NT2/D1 (cell line): Measurements from ENCODE around the gene VNN1.

Source experiments
- DNase-seq: peaks from one replicate; pipeline ENCODE4 v3.0.0-alpha.2; 2011; ENCODE audit warnings: low read depth, low spot score
- H3K27me3 ChIP-seq: 2 replicates; pipeline ENCODE4 v1.6.0; 2011; ENCODE audit warnings: mild to moderate bottlenecking; ENCODE audit not compliant: insufficient read length, insufficient read depth
- H3K36me3 ChIP-seq: 2 replicates; pipeline ENCODE4 v1.6.1; 2011; ENCODE audit warnings: mild to moderate bottlenecking, low read length, mixed read lengths; ENCODE audit not compliant: insufficient read depth, insufficient read length
- H3K4me1 ChIP-seq: 2 replicates; pipeline ENCODE4 v1.5.1; 2011; ENCODE audit not compliant: insufficient read depth, insufficient read length
- H3K4me3 ChIP-seq: 2 replicates; pipeline ENCODE4 v1.5.1; 2011; ENCODE audit warnings: low read depth; ENCODE audit not compliant: insufficient read length
- H3K9ac ChIP-seq: 2 replicates; pipeline ENCODE4 v1.6.0; 2011; ENCODE audit warnings: low read depth; ENCODE audit not compliant: insufficient read length
- H3K9me3 ChIP-seq: 2 replicates; pipeline ENCODE4 v1.5.1; 2011; ENCODE audit warnings: mild to moderate bottlenecking, low read length; ENCODE audit not compliant: insufficient read depth
- SUZ12 ChIP-seq: IDR thresholded peaks from 2 replicates; pipeline ENCODE4 v1.6.1; 2011; ENCODE audit not compliant: insufficient read length, insufficient read depth; ENCODE audit errors: extremely low read depth
- YY1 ChIP-seq: IDR thresholded peaks from 2 replicates; pipeline ENCODE4 v1.6.1; 2011; ENCODE audit not compliant: insufficient read length, insufficient read depth
- ZNF274 ChIP-seq: IDR thresholded peaks from 2 replicates; pipeline ENCODE4 v1.6.1; 2011; ENCODE audit warnings: mild to moderate bottlenecking, low read depth, low read length

VNN1 gene, protein sequence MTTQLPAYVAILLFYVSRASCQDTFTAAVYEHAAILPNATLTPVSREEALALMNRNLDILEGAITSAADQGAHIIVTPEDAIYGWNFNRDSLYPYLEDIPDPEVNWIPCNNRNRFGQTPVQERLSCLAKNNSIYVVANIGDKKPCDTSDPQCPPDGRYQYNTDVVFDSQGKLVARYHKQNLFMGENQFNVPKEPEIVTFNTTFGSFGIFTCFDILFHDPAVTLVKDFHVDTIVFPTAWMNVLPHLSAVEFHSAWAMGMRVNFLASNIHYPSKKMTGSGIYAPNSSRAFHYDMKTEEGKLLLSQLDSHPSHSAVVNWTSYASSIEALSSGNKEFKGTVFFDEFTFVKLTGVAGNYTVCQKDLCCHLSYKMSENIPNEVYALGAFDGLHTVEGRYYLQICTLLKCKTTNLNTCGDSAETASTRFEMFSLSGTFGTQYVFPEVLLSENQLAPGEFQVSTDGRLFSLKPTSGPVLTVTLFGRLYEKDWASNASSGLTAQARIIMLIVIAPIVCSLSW

DNA sequence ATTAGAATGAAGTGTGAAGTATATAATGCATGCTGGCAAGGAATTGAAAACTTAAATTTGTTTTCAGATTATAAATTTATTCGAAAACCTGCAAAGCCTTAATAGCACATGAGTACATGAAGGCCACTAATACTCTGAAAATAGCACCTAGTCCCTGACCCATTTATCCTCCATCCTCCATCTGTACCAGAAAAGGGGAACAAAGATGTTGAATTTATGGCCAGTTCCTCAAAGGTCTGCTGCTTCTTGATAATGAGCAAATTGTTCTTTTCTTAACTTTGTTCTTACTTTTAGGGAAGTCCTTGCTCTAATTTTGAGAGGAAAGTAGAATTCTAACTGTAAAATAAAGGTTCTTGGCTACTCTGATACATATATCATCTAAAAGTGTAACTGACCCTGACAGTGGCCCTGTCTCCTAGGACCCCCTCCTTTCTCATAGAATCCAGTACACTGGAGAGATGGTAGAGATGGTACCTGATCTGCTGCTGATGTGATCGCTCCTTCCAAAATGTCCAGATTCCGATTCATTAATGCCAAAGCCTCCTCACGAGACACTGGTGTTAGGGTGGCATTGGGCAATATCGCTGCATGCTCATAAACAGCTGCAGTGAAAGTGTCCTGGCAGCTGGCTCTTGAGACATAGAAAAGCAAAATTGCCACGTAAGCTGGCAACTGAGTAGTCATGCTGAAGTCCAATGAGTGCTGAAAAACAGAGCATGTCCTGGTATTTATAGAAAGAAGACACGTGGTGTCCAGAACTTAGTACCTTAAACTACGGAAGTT lies at the start of gene VNN1:
Gene VNN1, minus strand, starts transcription at position 704 of the 783 bp plus-strand sequence. Its CDS starts 20 bp downstream, at position 684.
- H3K4me3 ChIP-seq: no peak within 1 kb of the TSS
- H3K9ac ChIP-seq: no peak within 1 kb of the TSS
- no peaks in the 10 kb centered on the region for H3K36me3 ChIP-seq
- H3K9me3 ChIP-seq: no peaks in the 10 kb centered on the region
- H3K4me1 ChIP-seq: no peaks in the 10 kb centered on the region
- no peak for DNase-seq
- H3K27me3 ChIP-seq: no peaks in the 10 kb centered on the region
- TF ChIP-seq SUZ12 (no peak), ZNF274 (no peak), YY1 (no peak)

DNA sequence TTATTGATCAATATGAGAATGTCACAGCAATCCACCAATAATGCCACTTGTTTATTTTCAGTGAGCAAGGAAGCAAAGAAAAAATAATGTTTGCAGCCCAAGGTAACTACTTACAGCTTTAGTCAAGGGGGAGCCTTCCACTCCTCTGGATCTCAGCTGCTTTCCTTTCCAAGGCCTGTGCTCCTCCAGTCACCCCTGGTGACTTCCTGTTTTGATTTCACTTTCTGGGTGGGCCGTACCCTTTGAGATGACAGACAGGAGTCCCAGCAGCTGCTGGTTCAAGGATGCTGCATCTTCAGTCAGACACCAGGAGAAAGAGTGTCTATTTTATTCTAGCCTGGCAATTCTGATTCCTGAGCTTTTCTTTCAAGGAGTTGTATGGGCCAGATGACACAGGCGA lies 49.4 kb upstream of the VNN1 start:
- Histone ChIP-seq H3K27me3 (no peaks in the 10 kb centered on the region), H3K9me3 (no peaks in the 10 kb centered on the region), H3K36me3 (no peaks in the 10 kb centered on the region), H3K9ac (no peak overlapping the region), H3K4me1 (no peaks in the 10 kb centered on the region), H3K4me3 (no peak overlapping the region)
- TF ChIP-seq SUZ12 (no peak), ZNF274 (no peak), YY1 (no peak)
- DNase-seq: no peak

DNA sequence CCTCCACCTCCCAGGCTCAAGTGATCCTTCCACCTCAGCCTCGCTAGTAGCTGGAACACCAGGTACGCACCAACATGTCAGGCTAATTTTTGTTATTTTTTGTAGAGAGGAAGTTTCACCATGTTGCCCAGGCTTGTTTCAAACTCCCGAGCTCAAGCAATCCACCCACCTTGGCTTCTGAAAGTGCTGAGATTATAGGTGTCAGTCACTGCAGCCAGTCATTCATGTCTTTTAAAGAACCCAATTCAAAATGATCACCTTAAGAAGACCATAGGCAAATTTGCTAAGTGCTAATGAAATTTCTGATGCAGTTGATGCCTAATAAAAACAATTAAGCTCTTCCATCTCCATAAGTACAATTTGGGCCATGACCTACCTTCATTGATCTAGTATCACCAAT lies 46.4 kb upstream of the VNN1 start:
- Histone ChIP-seq H3K9ac (no peak overlapping the region), H3K27me3 (no peaks in the 10 kb centered on the region), H3K4me1 (no peaks in the 10 kb centered on the region), H3K36me3 (no peaks in the 10 kb centered on the region), H3K4me3 (no peak overlapping the region), H3K9me3 (no peaks in the 10 kb centered on the region)
- no peak for DNase-seq
- no peak for TF ChIP-seq SUZ12
- no peak for TF ChIP-seq ZNF274
- no peak for TF ChIP-seq YY1

DNA sequence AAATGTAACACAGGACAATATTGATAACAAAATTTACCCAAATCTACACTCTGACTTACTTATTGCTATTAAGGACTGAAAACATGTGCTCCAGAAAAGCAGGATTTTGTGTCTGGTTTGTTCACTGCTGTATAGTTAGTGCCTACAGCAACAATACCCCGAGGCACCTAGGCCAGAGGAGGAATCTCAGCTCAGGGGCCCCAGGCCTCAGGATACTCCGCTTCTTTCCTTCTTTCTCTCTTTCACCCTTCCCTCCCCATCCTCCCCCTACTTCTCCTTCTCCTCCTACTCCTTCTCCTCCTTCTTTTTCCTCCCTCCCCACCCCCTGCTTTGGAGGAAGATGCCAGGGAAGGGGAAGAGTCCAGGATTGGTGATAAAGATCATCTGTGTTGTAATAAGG lies 44.8 kb upstream of the VNN1 start:
- TF ChIP-seq YY1 (no peak), SUZ12 (no peak), ZNF274 (no peak)
- no peak overlapping the region for H3K9ac ChIP-seq
- no peaks in the 10 kb centered on the region for H3K36me3 ChIP-seq
- no peaks in the 10 kb centered on the region for H3K4me1 ChIP-seq
- H3K4me3 ChIP-seq: no peak overlapping the region
- no peak for DNase-seq
- no peaks in the 10 kb centered on the region for H3K27me3 ChIP-seq
- no peaks in the 10 kb centered on the region for H3K9me3 ChIP-seq

DNA sequence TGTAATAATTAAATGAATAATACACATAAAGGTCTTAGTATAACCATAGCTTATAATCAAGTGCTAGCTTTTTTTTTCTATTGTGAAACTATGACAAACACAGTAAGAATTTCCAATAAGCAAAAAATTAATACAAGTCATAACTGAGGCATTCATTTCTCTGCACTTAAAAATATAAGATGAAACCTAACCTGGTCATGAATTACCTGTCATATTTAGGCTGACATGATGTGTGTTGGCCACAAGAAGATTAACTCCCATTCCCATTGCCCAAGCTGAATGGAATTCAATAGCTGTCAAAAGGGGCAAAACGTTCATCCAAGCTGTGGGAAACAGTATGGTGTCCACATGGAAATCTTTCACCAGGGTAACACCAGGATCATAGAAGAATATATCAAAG lies 38.4 kb upstream of the VNN1 start:
- Histone ChIP-seq H3K36me3 (no peaks in the 10 kb centered on the region), H3K9me3 (no peaks in the 10 kb centered on the region), H3K4me1 (no peaks in the 10 kb centered on the region), H3K9ac (no peak overlapping the region), H3K27me3 (no peaks in the 10 kb centered on the region), H3K4me3 (no peak overlapping the region)
- DNase-seq: no peak
- TF ChIP-seq YY1 (no peak), SUZ12 (no peak), ZNF274 (no peak)

DNA sequence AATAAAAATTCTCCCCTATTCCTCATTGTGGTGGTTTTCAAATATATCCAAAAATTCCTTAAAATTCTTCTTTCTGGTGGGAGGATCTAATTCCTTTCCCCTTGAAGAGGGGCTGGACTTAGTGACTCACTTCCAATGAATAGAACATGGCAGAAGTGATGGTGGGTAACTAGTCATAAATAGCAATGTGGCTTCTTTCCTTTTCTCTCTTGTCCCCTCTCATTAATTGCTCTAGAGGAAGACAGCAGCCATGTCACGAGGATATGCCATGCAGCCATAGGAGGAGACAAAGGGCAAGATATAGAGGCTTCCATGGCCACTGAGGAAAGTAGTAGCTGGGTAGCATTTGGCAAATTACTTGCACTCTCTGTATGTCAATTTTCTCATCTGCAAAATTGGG lies 38.0 kb upstream of the VNN1 start:
- Histone ChIP-seq H3K9me3 (no peaks in the 10 kb centered on the region), H3K4me1 (no peaks in the 10 kb centered on the region), H3K36me3 (no peaks in the 10 kb centered on the region), H3K9ac (no peak overlapping the region), H3K4me3 (no peak overlapping the region), H3K27me3 (no peaks in the 10 kb centered on the region)
- no peak for TF ChIP-seq YY1
- TF ChIP-seq ZNF274: no peak
- no peak for TF ChIP-seq SUZ12
- no peak for DNase-seq

DNA sequence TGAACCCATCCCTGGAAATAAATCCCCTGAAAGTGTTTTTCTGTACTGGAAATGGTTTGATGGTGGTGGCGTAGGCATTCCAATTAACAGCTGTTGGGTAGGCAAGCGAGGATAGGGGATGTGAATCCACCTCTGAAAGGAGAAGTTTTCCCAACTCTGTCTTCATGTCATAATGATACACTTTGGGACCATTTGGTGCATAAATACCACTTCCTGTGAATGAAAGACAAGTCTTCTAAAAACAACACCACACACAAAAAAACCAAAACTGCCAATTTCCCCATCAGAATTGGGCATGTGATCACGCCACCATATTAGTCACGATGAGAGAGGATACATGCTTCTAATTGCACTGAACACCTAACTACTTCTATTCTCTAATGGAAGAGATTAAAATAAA lies 37.5 kb upstream of the VNN1 start:
- DNase-seq: no peak
- H3K4me1 ChIP-seq: no peaks in the 10 kb centered on the region
- H3K4me3 ChIP-seq: no peak overlapping the region
- no peak overlapping the region for H3K9ac ChIP-seq
- TF ChIP-seq YY1 (no peak), ZNF274 (no peak), SUZ12 (no peak)
- no peaks in the 10 kb centered on the region for H3K9me3 ChIP-seq
- H3K36me3 ChIP-seq: no peaks in the 10 kb centered on the region
- H3K27me3 ChIP-seq: no peaks in the 10 kb centered on the region
